GM19452 (cell line): ENCODE data around the gene SLC7A10.
"Not testable (repeated sequence)": the region's sequence is repeated elsewhere in the genome, so short reads cannot be mapped to it uniquely, and the experiment has no call there.

Experiments used
- ATAC-seq: cut with Tn5 transposase; IDR thresholded peaks from one replicate; pipeline ENCODE4 v1.9.1; 2021; ENCODE audit not compliant: unreplicated experiment

Gene SLC7A10

GRCh38 chr19:33219261-33219815 is 6.3 kb downstream of the SLC7A10 start:
- no peak for ATAC-seq

GRCh38 chr19:33217881-33218280 is 7.8 kb downstream of the SLC7A10 start:
- no peak for ATAC-seq

- ATAC-seq = no peak
These were observed 9.3 kb downstream of the SLC7A10 start for GRCh38 chr19:33216198-33216830.

GRCh38 chr19:33215438-33216197 is 10.0 kb downstream of the SLC7A10 start:
- ATAC-seq = no peak

GRCh38 chr19:33214596-33214995 is 11.1 kb downstream of the SLC7A10 start:
- no peak for ATAC-seq

- ATAC-seq = no peak
These were observed 13.0 kb downstream of the SLC7A10 start for GRCh38 chr19:33212436-33213172.

- ATAC-seq = no peak
These were observed 13.7 kb downstream of the SLC7A10 start for GRCh38 chr19:33211794-33212435.

- no peak for ATAC-seq
These were observed 15.2 kb downstream of the SLC7A10 start for GRCh38 chr19:33210266-33210940.

GRCh38 chr19:33209850-33210230 is 15.8 kb downstream of the SLC7A10 start:
- not testable (repeated sequence) for ATAC-seq

GRCh38 chr19:33208904-33209849 is 16.5 kb downstream of the SLC7A10 start:
- no peak for ATAC-seq

- no peak for ATAC-seq
These were observed 17.2 kb downstream of the SLC7A10 start for GRCh38 chr19:33208371-33208895.

- ATAC-seq = no peak
These were observed 17.7 kb downstream of the SLC7A10 start for GRCh38 chr19:33207903-33208302.

GRCh38 chr19:33207040-33207620 is 18.5 kb downstream of the SLC7A10 start:
- ATAC-seq = no peak

GRCh38 chr19:33206261-33207039 is 19.2 kb downstream of the SLC7A10 start:
- ATAC-seq = no peak

GRCh38 chr19:33205531-33206260 is 20.0 kb downstream of the SLC7A10 start:
- ATAC-seq = no peak

- ATAC-seq = no peak
These were observed 20.5 kb downstream of the SLC7A10 start for GRCh38 chr19:33205110-33205509.
